HFF-Myc (cell line): Measurements from ENCODE around the gene OR52K1.

Source experiments
- DNase-seq: peaks from one replicate; pipeline ENCODE4 v3.0.0-alpha.2; 2011; ENCODE audit warnings: low read depth; ENCODE audit errors: extremely low read depth
- H3K4me3 ChIP-seq: replicated peaks from 2 replicates; pipeline ENCODE4 v1.5.1; 2011; ENCODE audit warnings: low read depth, mild to moderate bottlenecking, control low read depth, low read length
- TF ChIP-seq, protein P1 (sequence below): IDR thresholded peaks from 2 replicates; pipeline ENCODE4 v1.5.1; 2012; ENCODE audit warnings: mild to moderate bottlenecking, low read depth, low read length, control low read depth; ENCODE audit errors: missing control alignments

Gene OR52K1

DNA sequence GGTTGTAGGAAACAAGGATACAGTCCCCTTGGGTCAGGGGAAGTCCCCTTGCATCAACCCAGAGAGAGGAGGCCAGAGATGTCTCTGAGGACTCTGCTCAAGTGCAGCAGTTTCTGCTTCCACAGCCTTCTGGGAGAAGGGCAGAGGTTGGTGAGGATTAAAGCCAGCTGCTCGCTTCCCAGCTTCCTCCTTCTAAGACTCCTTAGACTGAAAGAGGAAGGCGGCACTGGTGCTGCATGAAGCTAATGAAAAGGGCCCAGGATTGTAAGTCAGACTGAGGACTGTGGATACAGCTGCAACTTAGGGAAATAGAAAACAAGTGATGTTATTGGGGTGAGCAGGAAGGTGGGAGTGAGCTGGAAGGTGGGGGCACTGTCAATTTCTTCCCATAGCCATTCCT, at the start of gene OR52K1:
Gene OR52K1, plus strand, starts transcription at position 202 of the 400 bp plus-strand sequence. CDS start 6,255 bp downstream, outside the sequence.
- TF ChIP-seq, protein P1, sequence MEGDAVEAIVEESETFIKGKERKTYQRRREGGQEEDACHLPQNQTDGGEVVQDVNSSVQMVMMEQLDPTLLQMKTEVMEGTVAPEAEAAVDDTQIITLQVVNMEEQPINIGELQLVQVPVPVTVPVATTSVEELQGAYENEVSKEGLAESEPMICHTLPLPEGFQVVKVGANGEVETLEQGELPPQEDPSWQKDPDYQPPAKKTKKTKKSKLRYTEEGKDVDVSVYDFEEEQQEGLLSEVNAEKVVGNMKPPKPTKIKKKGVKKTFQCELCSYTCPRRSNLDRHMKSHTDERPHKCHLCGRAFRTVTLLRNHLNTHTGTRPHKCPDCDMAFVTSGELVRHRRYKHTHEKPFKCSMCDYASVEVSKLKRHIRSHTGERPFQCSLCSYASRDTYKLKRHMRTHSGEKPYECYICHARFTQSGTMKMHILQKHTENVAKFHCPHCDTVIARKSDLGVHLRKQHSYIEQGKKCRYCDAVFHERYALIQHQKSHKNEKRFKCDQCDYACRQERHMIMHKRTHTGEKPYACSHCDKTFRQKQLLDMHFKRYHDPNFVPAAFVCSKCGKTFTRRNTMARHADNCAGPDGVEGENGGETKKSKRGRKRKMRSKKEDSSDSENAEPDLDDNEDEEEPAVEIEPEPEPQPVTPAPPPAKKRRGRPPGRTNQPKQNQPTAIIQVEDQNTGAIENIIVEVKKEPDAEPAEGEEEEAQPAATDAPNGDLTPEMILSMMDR: no peak
- no peak within 1 kb of the TSS for H3K4me3 ChIP-seq
- no peak for DNase-seq

DNA sequence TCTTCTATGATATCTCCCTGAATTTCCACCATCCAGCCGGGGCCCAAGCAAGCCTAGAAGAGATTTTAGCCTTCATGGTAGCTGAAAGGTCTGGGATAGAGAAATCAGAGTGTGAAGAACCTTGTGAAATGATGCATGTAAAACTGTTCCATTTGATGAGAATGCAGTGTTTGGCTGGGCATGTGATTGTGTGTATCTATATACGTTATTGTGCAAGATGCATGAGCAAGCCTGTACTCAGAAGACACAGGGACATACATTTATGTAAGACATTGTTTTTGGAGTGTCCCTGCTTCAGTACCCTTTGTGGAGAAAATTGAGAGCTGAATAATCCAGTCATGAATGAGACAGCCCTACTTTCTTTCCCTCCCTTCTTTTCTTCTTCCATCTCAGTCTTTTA, 48.6 kb upstream of the OR52K1 start:
- TF ChIP-seq, protein P1: no peak
- DNase-seq: no peak

DNA sequence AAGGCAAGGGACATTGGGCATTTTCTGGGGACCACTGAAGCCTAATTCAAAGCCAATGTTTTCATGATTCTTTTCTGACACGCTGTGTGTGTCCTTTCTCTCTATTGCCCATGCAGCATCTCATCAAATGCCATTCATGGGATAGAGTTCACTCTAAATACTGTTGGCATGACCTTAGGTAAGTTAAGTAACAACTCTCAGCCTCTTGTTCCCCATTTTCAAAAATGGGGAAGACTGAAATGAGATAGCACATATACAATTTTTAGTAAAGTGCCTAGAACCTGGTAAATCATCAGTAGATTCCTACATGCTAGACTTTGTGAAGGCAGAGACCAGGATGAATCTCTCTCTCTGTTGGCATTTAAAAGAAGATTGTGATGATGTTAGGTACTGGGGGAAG, 46.0 kb upstream of the OR52K1 start:
- H3K4me3 ChIP-seq: no peak overlapping the region
- no peak for DNase-seq
- TF ChIP-seq, protein P1: no peak

More for the DNA sequence above, 48.6 kb upstream of the OR52K1 start:
- H3K4me3 ChIP-seq: no peak overlapping the region

DNA sequence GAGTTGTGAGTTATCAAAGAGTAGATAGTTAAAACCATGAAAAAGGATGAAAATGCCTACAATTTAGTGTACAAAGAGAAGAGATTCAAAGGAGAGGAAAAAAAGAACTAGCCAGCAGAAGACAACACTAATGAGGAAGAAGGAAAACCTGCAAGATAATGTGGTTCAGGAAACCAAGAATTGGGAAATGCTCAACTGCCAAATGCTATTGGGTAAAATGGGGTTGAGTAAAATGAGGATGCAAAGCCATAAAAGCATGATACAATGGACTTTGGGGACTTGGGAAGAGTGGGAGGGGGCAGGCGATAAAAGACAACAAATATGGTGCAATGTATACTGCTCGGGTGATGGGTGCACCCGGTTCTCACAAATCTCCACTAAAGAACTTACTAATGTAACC, 40.9 kb upstream of the OR52K1 start:
- DNase-seq: no peak
- TF ChIP-seq, protein P1: no peak

DNA sequence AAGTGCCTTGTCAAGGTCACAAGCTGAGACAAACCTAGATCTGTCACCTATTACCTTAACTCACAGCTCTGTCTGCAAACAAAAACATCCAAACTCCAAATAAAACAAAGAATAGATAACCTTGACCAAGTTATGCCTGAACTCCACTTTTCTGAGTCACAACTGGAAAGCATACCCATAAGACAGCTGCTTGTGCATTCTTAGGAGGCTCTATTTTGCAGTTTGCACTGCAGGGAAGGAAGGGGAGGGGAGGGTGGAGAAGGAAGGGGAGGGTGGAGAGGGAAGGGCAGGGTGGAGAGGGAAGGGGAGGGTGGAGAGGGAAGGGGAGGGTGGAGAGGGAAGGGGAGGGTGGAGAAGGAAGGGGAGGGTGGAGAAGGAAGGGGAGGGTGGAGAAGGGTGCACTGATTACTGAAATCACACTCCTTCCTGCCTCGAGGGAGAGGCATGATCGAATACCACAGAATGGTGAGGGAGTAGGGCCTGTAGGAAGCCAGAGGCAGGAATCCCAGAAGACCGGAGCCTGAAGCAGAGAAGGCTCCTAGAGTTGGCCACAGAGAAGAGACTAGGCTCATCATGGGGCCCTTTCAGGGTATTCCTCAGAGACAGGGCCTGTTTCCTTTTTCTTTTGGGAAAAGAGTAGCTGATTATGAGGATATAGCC, 39.1 kb upstream of the OR52K1 start:
- DNase-seq: no peak
- TF ChIP-seq, protein P1: no peak
- H3K4me3 ChIP-seq: no peak overlapping the region

More for the DNA sequence above, 40.9 kb upstream of the OR52K1 start:
- H3K4me3 ChIP-seq: no peak overlapping the region

DNA sequence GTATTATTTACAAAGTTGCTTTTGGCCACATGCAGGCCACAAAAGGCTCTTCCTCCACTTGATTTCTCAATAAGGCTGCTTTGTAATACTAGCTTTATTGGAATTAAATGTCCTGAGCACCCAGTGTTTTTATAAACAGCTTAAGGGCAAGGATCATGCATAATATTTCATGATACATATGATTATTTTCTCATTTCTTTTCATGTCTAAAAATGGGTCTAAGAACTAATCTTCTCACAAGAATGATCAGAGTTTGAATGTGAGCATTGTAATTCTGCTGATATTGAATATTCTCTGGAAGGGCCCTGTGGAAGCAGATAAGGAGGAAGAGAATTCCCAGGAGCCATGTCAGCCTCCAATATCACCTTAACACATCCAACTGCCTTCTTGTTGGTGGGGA, 33.5 kb upstream of the OR52K1 start, which contains the start of gene OR52K2:
Gene OR52K2, plus strand, starts transcription at position 301 of the 400 bp plus-strand sequence. Its CDS starts 45 bp downstream, at position 346.
- DNase-seq: no peak
- TF ChIP-seq, protein P1: no peak
- no peak within 1 kb of the TSS for H3K4me3 ChIP-seq

DNA sequence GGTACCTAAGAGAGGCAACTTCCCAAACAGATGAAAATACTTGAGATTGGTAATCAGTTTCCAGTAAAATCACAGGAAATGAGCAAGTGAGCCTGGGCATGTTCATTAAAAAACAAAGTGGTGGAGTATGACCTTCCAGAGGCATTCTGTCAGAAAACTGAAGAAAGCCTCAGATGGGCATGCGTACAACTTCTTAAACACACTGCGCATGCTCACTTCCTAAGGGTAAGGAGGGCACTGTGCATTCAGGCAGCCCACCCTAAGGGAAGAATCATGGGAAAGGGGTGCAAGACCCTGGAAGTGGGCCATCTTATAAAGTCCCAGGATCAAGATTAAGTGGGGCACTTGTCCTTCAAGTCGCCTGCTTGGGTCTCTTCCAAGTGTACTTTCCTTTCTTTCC, 29.3 kb upstream of the OR52K1 start:
- H3K4me3 ChIP-seq: no peak overlapping the region
- no peak for DNase-seq
- TF ChIP-seq, protein P1: no peak
